ENCODE measurements around the gene SHISA5.

DNA sequence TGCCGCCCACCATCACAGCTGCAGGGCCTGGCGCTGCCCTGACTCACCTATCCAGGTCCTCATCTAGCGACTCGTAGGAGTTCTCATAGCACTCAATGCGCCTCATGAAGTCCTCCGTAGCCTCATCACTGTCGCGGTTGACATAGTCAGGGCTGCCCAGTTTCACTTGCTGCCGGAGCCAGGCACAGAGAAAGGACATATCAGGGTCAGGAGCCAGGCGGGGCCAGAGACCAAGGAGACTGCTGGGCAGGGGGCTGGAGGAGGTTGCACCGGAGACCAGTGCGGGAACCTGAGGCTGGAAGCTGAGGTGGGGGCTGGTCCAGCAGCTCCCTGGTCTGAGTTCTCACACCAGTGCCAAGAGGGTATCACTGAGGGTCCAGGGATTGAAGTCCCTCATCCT, 34.5 kb upstream of the SHISA5 start:
- TF ChIP-seq, protein P1, sequence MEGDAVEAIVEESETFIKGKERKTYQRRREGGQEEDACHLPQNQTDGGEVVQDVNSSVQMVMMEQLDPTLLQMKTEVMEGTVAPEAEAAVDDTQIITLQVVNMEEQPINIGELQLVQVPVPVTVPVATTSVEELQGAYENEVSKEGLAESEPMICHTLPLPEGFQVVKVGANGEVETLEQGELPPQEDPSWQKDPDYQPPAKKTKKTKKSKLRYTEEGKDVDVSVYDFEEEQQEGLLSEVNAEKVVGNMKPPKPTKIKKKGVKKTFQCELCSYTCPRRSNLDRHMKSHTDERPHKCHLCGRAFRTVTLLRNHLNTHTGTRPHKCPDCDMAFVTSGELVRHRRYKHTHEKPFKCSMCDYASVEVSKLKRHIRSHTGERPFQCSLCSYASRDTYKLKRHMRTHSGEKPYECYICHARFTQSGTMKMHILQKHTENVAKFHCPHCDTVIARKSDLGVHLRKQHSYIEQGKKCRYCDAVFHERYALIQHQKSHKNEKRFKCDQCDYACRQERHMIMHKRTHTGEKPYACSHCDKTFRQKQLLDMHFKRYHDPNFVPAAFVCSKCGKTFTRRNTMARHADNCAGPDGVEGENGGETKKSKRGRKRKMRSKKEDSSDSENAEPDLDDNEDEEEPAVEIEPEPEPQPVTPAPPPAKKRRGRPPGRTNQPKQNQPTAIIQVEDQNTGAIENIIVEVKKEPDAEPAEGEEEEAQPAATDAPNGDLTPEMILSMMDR (conservative IDR thresholded peaks at IDR 0.05; ENCODE audit: low read depth, low read length): no peak
- no peak for TF ChIP-seq EZH2phosphoT487 (IDR thresholded peaks at IDR 0.05; ENCODE audit: borderline replicate concordance, low read length)
- TF ChIP-seq EZH2 (IDR thresholded peaks at IDR 0.05; ENCODE audit: low read length, unreplicated experiment): no peak

Measured in PC-3 (cell line).